AG09319 (cell line): ENCODE results near the gene FITM1.

ENCODE experiments used
- DNase-seq: peaks from one replicate; pipeline ENCODE4 v3.0.0-alpha.2; 2010; ENCODE audit warnings: low read depth; ENCODE audit errors: extremely low read depth
- TF ChIP-seq, protein P1 (sequence below): IDR thresholded peaks from 2 replicates; pipeline ENCODE4 v1.5.1; 2011; ENCODE audit warnings: low read depth, mild to moderate bottlenecking, inconsistent platforms, low read length, moderate library complexity

The FITM1 gene

DNA sequence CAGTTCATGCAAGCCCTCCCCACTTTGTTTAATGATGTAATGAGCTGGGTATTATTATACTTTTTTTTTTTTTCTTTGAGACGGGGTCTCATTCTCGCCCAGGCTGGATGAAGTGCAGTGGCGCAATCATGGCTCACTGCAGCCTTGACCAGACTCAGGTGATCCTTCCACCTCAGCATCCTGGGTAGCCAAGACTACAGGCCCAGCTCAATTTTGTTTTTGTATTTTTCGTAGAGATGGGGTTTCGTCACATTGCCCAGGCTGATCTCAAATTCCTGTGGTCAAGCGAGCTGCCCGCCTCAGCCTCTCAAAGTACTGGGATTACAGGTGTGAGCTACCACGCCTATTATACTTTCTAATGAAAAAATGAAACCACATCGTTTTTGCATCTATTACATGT, 20.4 kb upstream of the FITM1 start:
- TF ChIP-seq, protein P1, sequence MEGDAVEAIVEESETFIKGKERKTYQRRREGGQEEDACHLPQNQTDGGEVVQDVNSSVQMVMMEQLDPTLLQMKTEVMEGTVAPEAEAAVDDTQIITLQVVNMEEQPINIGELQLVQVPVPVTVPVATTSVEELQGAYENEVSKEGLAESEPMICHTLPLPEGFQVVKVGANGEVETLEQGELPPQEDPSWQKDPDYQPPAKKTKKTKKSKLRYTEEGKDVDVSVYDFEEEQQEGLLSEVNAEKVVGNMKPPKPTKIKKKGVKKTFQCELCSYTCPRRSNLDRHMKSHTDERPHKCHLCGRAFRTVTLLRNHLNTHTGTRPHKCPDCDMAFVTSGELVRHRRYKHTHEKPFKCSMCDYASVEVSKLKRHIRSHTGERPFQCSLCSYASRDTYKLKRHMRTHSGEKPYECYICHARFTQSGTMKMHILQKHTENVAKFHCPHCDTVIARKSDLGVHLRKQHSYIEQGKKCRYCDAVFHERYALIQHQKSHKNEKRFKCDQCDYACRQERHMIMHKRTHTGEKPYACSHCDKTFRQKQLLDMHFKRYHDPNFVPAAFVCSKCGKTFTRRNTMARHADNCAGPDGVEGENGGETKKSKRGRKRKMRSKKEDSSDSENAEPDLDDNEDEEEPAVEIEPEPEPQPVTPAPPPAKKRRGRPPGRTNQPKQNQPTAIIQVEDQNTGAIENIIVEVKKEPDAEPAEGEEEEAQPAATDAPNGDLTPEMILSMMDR = no peak
- DNase-seq = no peak

GRCh38 chr14:24110523-24110922, 19.9 kb upstream of the FITM1 start:
- DNase-seq = no peak
- TF ChIP-seq, protein P1 = no peak

GRCh38 chr14:24113379-24113800, 17.1 kb upstream of the FITM1 start:
- TF ChIP-seq, protein P1 = no peak

GRCh38 chr14:24113801-24114531, 16.5 kb upstream of the FITM1 start:
- TF ChIP-seq, protein P1 = no peak
- peak; percentile 53 for DNase-seq

More at GRCh38 chr14:24113379-24113800, 17.1 kb upstream of the FITM1 start:
- DNase-seq = no peak

DNA sequence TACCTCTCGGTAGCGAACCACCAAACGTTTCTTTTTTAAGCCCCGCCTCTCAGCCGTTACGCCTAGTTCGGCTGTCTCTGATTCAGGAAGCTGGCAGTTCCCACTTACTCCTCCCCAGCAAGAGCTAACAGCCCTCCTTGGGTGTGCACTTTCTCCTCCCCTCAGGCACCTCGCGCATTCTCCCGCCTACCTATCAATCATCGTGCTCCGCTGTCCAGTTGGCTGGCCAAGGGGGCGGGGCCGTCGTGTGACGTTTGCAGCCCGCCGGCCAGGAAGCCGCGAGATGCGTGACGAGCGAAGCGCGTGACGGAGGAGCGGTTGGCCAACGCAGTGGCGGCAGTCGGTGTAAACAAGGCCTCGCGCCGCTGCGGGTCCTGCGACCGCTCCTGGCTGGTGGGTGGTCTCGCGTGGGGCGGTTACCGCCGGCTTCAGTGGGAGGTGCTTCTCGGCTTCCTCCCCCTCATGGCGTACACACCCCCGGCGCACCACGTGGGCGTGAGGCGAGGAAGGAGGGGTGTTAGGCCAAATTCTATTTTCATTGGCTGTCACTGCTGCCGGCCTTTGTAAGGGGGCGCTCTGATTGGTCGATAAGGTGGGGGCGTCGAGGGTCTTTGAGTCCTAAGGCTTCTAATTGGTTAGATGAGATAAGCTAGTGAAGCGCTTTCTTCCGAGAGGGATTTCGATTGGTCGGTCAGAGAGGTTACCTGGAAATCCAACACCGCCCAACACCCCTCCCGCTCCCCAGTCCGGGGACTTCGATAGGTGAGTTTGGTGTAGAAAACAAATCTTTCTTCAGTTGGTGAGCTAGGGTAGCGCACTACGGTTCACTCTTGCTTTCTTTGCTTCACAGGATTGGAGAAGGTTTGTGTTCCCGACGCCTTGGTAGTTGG, 15.7 kb upstream of the FITM1 start, which contains the start of the genes DCAF11 and NRL:
Gene DCAF11 (plus strand): TSS at position 246 of the 890 bp plus-strand sequence. CDS start 818 bp downstream, outside the sequence.
Gene NRL (minus strand): TSS at position 418 of the 890 bp plus-strand sequence. CDS start 32,101 bp downstream, outside the sequence.
- TF ChIP-seq, protein P1 = no peak
- DNase-seq = peak; percentile 99

DNA sequence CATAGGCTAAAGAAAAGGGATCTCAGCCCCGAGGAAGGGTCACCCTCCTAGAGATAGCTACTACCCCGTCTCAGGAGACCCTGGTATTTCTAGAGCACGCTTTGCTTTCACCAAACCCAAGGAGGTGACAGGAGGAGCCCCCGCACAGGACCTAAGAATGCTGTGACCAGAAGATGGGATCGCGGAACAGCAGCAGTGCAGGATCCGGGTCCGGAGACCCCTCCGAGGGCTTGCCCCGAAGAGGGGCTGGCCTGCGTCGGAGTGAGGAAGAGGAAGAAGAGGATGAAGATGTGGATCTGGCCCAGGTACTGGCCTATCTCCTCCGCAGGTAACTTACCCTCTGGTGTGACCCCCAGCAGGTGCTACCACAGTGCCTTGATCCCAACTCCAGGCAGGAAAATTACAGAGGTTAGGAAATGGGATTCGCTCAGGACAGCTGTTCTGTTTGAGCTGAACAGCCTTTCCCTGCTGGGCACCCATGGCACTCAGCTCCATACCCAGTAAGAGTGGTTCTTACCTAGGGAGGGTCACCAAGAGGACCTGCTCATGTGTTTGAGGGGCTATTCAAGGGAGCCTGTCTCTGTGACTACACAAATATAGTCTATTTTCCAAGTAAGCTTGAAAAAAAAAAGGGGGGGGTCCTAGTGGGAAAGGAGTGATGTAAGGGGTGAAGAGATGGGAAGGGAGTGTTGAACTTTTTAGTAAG, 14.9 kb upstream of the FITM1 start:
- no peak for DNase-seq

More for the DNA sequence above, 14.9 kb upstream of the FITM1 start:
- TF ChIP-seq, protein P1 = no peak
